ENCODE results near the gene CLRN3.

CLRN3 gene

DNA sequence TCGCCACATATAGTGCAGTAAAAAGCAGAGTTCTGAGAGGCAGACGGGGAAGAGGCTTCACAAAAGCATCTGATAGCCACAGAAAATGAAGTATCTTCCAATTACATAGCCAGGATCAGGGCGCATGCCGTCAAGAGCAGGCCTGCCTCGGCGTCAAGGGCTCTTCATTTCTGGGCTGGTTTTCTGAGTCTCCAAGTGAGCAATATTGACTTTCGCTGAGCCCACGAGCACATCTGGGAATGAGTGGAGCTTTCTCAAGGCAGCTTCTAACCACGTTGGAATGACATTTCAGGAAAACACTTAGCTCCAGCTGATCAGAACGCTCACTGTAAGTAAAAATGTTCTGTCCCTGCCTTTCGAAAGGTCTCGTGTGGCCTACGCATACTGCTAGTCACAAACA is 51.9 kb downstream of the CLRN3 start:
- no peak overlapping the region for H3K4me3 ChIP-seq (ENCODE audit: low read length)
- TF ChIP-seq ZNF274 (IDR thresholded peaks at IDR 0.05; ENCODE audit: low read depth, low read length), result no peak

GRCh38 chr10:127836966-127837365 is 55.8 kb downstream of the CLRN3 start:
- no peak overlapping the region for H3K4me3 ChIP-seq (ENCODE audit: low read length)
- TF ChIP-seq ZNF274 (IDR thresholded peaks at IDR 0.05; ENCODE audit: low read depth, low read length), result no peak

GRCh38 chr10:127836176-127836575 is 56.6 kb downstream of the CLRN3 start:
- TF ChIP-seq ZNF274 (IDR thresholded peaks at IDR 0.05; ENCODE audit: low read depth, low read length), result no peak
- H3K4me3 ChIP-seq (ENCODE audit: low read length), result no peak overlapping the region

DNA sequence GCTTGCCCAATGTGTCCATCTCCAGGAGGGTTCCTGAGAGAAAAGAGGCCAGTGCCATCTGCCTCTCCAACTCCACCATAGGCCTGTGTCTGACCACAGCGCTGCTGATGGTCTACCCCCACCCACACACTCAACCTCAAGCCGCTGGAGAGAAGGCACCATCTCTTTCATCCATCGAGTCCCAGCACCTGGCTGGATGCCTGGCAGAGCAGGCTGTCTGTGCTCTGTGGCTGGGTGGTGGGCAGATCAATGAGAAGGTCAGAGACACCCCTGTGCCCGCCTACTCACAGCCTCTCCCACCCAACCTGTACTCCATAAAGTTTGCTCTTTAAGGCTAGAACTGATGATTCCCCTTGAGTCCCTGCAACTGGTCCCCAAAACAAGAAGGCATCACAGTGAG is 58.0 kb downstream of the CLRN3 start:
- H3K4me3 ChIP-seq (ENCODE audit: low read length), result no peak overlapping the region
- no peak for TF ChIP-seq ZNF274 (IDR thresholded peaks at IDR 0.05; ENCODE audit: low read depth, low read length)

DNA sequence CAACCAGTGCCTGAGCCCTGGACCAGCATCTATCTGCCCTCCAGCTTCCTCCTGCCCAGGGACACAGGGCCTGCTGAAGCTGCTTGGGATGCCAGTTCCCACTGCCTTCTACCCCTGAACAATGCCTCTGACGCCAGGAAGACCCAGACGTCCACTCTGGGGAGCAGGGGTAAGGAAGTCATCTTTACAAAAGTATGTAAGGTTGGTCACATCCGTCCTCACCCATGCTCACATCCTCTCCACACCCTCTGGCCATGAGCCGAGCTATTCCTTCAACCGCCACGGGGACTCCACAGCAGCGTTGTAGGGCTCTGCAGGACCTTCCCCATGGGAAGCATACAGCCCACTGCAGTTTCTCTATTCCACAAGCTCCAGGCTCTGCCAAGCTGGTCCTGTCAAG is 58.5 kb downstream of the CLRN3 start:
- H3K4me3 ChIP-seq (ENCODE audit: low read length), result no peak overlapping the region
- no peak for TF ChIP-seq ZNF274 (IDR thresholded peaks at IDR 0.05; ENCODE audit: low read depth, low read length)

DNA sequence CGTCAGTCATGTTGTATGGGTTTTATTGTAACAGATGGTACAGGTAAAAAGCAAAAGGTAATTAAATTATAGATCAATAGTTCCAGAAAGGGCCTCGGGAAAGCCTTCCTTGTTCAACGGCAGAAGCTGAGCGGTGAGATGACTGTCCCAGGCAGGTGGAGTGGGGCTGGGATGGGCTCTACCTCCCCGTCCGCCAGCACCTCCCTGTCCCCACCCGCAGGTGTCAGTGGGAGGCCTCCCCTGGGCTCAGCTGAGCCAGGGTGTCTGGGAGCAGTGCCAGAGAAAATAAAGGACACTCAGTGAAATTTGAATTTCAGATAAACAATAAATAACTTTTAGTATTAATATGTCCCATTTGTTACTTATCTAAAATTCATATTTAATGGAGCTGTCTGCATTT is 58.9 kb downstream of the CLRN3 start:
- TF ChIP-seq ZNF274 (IDR thresholded peaks at IDR 0.05; ENCODE audit: low read depth, low read length), result no peak

GRCh38 chr10:127832501-127832900 is 60.2 kb downstream of the CLRN3 start:
- no peak overlapping the region for H3K4me3 ChIP-seq (ENCODE audit: low read length)
- no peak for TF ChIP-seq ZNF274 (IDR thresholded peaks at IDR 0.05; ENCODE audit: low read depth, low read length)

More for the DNA sequence above, 58.9 kb downstream of the CLRN3 start:
- no peak overlapping the region for H3K4me3 ChIP-seq (ENCODE audit: low read length)

DNA sequence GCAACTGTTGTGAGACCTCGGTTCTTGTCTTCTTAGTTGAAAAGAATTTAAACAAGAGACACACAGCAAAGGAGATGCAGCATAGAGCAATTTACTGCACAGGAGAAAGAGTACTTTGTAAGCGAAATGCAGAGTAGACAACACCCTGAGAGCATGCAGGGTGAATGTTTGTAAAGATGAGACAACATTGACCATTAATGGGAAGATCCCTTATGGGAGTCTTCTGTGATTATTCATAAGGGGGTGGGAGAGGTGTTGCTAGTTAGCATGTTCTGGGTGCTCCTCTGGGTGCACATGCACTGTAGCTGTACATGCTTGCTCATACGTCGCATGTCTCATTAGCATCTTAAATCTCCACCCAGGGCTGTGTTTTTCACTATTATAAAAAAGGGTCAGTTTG is 62.3 kb downstream of the CLRN3 start:
- no peak for TF ChIP-seq ZNF274 (IDR thresholded peaks at IDR 0.05; ENCODE audit: low read depth, low read length)
- no peak overlapping the region for H3K4me3 ChIP-seq (ENCODE audit: low read length)
